WTC11 (cell line): ENCODE measurements around the gene FNIP1. TPM values are rescaled to one million over a fixed set of nuclear protein-coding genes. Genes with fewer than 3 reads are reported as not detected.
A peak's percentile ranks its signal among the peaks of the same experiment; 100 is the strongest.

Experiments
- ATAC-seq: fragments of 200-7000 bp; cut with Tn5 transposase; 2 replicates; pipeline ENCODE4 v1.10.0; 2021; ENCODE audit warnings: mild to moderate bottlenecking, moderate library complexity
- CTCF ChIA-PET: fragments of 300-600 bp; sonication (Branson Sonifier 250); formaldehyde crosslinking; loops from one replicate; lab custom pipeline; 2021; ENCODE audit warnings: antibody characterized with exemption; lab: Charles Lee
- POLR2A ChIA-PET: fragments of 350-600 bp; sonication (Branson Sonifier 250); formaldehyde crosslinking; loops from one replicate; lab custom pipeline; 2021; ENCODE audit warnings: antibody characterized with exemption; lab: Charles Lee
- DNase-seq: peaks from one replicate; pipeline ENCODE4 v3.0.0; 2021; ENCODE audit warnings: low spot score
- H3K27ac Mint-ChIP-seq: 2 replicates; pipeline ENCODE4 v1.8.0; 2021; ENCODE audit warnings: mixed read lengths
- H3K27me3 Mint-ChIP-seq: 2 replicates; pipeline ENCODE4 v1.8.0; 2021; ENCODE audit warnings: low read depth, mild to moderate bottlenecking, moderate library complexity, mixed read lengths
- H3K36me3 Mint-ChIP-seq: 2 replicates; pipeline ENCODE4 v1.8.0; 2021; ENCODE audit warnings: mixed read lengths
- H3K4me1 Mint-ChIP-seq: 2 replicates; pipeline ENCODE4 v1.8.0; 2022; ENCODE audit warnings: mixed read lengths
- H3K4me3 Mint-ChIP-seq: 2 replicates; pipeline ENCODE4 v1.8.0; 2021; ENCODE audit warnings: mild to moderate bottlenecking, moderate library complexity, mixed read lengths
- H3K9me3 Mint-ChIP-seq: 2 replicates; pipeline ENCODE4 v1.8.0; 2021; ENCODE audit warnings: mixed read lengths
- AR ChIP-seq: fragments of 250-450 bp; sonication (Bioruptor Pico); IDR thresholded peaks from 2 replicates; pipeline ENCODE4 v1.9.0; 2021; ENCODE audit warnings: mild to moderate bottlenecking
- ATF2 ChIP-seq: sonication (generic); formaldehyde crosslinking; IDR thresholded peaks from 2 replicates; pipeline ENCODE4 v1.8.1; 2022; ENCODE audit warnings: low read depth, missing genetic modification reagents, borderline replicate concordance
- CDX4 ChIP-seq: fragments of 250-450 bp; sonication (Bioruptor Pico); IDR thresholded peaks from 2 replicates; pipeline ENCODE4 v1.9.0; 2021; ENCODE audit warnings: moderate library complexity, mild to moderate bottlenecking, inconsistent platforms, borderline replicate concordance
- CTCF ChIP-seq: fragments of 200-600 bp; IDR thresholded peaks from 2 replicates; pipeline ENCODE4 v1.8.0; 2022; ENCODE audit warnings: antibody characterized with exemption
- ELF4 ChIP-seq: sonication (generic); formaldehyde crosslinking; IDR thresholded peaks from 2 replicates; pipeline ENCODE4 v1.8.1; 2022; ENCODE audit warnings: low read depth, mild to moderate bottlenecking, moderate library complexity, missing genetic modification reagents
- EMX1 ChIP-seq: fragments of 250-450 bp; sonication (Bioruptor Pico); IDR thresholded peaks from 2 replicates; pipeline ENCODE4 v1.8.0; 2021; ENCODE audit warnings: mild to moderate bottlenecking
- GRHL2 ChIP-seq: fragments of 250-450 bp; sonication (Bioruptor Pico); IDR thresholded peaks from 2 replicates; pipeline ENCODE4 v1.8.0; 2022; ENCODE audit warnings: mild to moderate bottlenecking, moderate library complexity; ENCODE audit not compliant: insufficient replicate concordance, severe bottlenecking
- GTF2I ChIP-seq: fragments of 250-450 bp; sonication (Bioruptor Pico); conservative IDR thresholded peaks from 2 replicates; pipeline ENCODE4 v1.4.0; 2021; ENCODE audit warnings: mild to moderate bottlenecking
- IRF2 ChIP-seq: sonication (generic); formaldehyde crosslinking; IDR thresholded peaks from 2 replicates; pipeline ENCODE4 v1.8.0; 2022; ENCODE audit warnings: low read depth, missing genetic modification reagents, borderline replicate concordance
- KAT7 ChIP-seq: sonication (generic); formaldehyde crosslinking; IDR thresholded peaks from 2 replicates; pipeline ENCODE4 v1.8.1; 2023; ENCODE audit warnings: missing genetic modification reagents, mild to moderate bottlenecking, borderline replicate concordance
- MXD4 ChIP-seq: fragments of 250-450 bp; sonication (Bioruptor Pico); IDR thresholded peaks from 2 replicates; pipeline ENCODE4 v1.8.0; 2021; ENCODE audit warnings: mild to moderate bottlenecking, moderate library complexity, borderline replicate concordance
- MYBL2 ChIP-seq: sonication (generic); formaldehyde crosslinking; IDR thresholded peaks from 2 replicates; pipeline ENCODE4 v1.8.1; 2023; ENCODE audit warnings: mild to moderate bottlenecking, moderate library complexity, missing genetic modification reagents
- RORB ChIP-seq: fragments of 250-450 bp; sonication (Bioruptor Pico); IDR thresholded peaks from 2 replicates; pipeline ENCODE4 v1.9.0; 2021; ENCODE audit warnings: mild to moderate bottlenecking
- SMAD3 ChIP-seq: sonication (generic); formaldehyde crosslinking; IDR thresholded peaks from 2 replicates; pipeline ENCODE4 v1.8.0; 2022; ENCODE audit warnings: missing genetic modification reagents, mild to moderate bottlenecking, borderline replicate concordance
- TEAD4 ChIP-seq: sonication (generic); formaldehyde crosslinking; IDR thresholded peaks from 2 replicates; pipeline ENCODE4 v1.8.0; 2022; ENCODE audit warnings: mild to moderate bottlenecking, missing genetic modification reagents
- ZMAT4 ChIP-seq: fragments of 250-450 bp; sonication (Bioruptor Pico); IDR thresholded peaks from 2 replicates; pipeline ENCODE4 v1.9.0; 2021; ENCODE audit warnings: mild to moderate bottlenecking
- ZNF121 ChIP-seq: sonication (generic); formaldehyde crosslinking; IDR thresholded peaks from 2 replicates; pipeline ENCODE4 v1.8.0; 2023; ENCODE audit warnings: missing genetic modification reagents
- ZNF232 ChIP-seq: sonication (generic); formaldehyde crosslinking; IDR thresholded peaks from 2 replicates; pipeline ENCODE4 v1.8.0; 2022; ENCODE audit warnings: mild to moderate bottlenecking, missing genetic modification reagents
- ZNF281 ChIP-seq: sonication (generic); formaldehyde crosslinking; IDR thresholded peaks from 2 replicates; pipeline ENCODE4 v1.8.0; 2023; ENCODE audit warnings: mild to moderate bottlenecking, missing genetic modification reagents
- ZNF512 ChIP-seq: sonication (generic); formaldehyde crosslinking; IDR thresholded peaks from 2 replicates; pipeline ENCODE4 v1.8.1; 2022; ENCODE audit warnings: missing genetic modification reagents, borderline replicate concordance
- total RNA-seq: library from RNA; stranded (reverse); gene quantifications from 3 replicates; pipeline ENCODE4 v1.2.3, GENCODE V29; 2021

FNIP1 gene
- total RNA-seq, 1 experiment from 2014 or later: 17.2 TPM

- peaks cover 10% of the 10 kb centered on the region for H3K4me1 Mint-ChIP-seq
- H3K27me3 Mint-ChIP-seq: no peaks in the 10 kb centered on the region
- H3K9me3 Mint-ChIP-seq: no peaks in the 10 kb centered on the region
- peak; percentile 73 for ATAC-seq
- no peak for DNase-seq
- no peak overlapping the region for H3K4me3 Mint-ChIP-seq
- POLR2A ChIA-PET: no interaction called here
- H3K27ac Mint-ChIP-seq: no peak overlapping the region; the same call in 1 of the 2 replicates
- CTCF ChIA-PET: interaction anchor here (0.6 to 1.8 kb wide), 3 partner anchors 44 to 368 kb away, joined by 4 to 7 read pairs (median 6); no protein-coding TSS in a partner anchor
- TF ChIP-seq ZNF281 (CRISPR knock-in tag): no peak
- TF ChIP-seq KAT7: no peak
- no peak for TF ChIP-seq GRHL2 (CRISPR knock-in tag)
- no peak for TF ChIP-seq SMAD3 (CRISPR knock-in tag)
- no peak for TF ChIP-seq TEAD4
- H3K36me3 Mint-ChIP-seq: peaks cover 9% of the 10 kb centered on the region
Observed at GRCh38 chr5:131640043-131640856, 156.6 kb downstream of the FNIP1 start.

- no peaks in the 10 kb centered on the region for H3K9me3 Mint-ChIP-seq
- ChIA-PET CTCF (no interaction called here), POLR2A (no interaction called here)
- H3K4me3 Mint-ChIP-seq: no peak overlapping the region
- DNase-seq (no peak), ATAC-seq (no peak)
- no peak overlapping the region for H3K27ac Mint-ChIP-seq
- peaks cover 11% of the 10 kb centered on the region for H3K4me1 Mint-ChIP-seq
- H3K27me3 Mint-ChIP-seq: no peaks in the 10 kb centered on the region
- no peaks in the 10 kb centered on the region for H3K36me3 Mint-ChIP-seq
- no peak for TF ChIP-seq KAT7
- no peak for TF ChIP-seq MYBL2
- TF ChIP-seq RORB (CRISPR knock-in tag): no peak
- no peak for TF ChIP-seq ZMAT4
Observed at GRCh38 chr5:131639148-131639547, 157.7 kb downstream of the FNIP1 start.

GRCh38 chr5:131637694-131638093 lies 159.1 kb downstream of the FNIP1 start:
- H3K36me3 Mint-ChIP-seq: no peaks in the 10 kb centered on the region
- no peaks in the 10 kb centered on the region for H3K27me3 Mint-ChIP-seq
- H3K27ac Mint-ChIP-seq: no peak overlapping the region
- no peak for ATAC-seq
- no peaks in the 10 kb centered on the region for H3K9me3 Mint-ChIP-seq
- POLR2A ChIA-PET: no interaction called here
- H3K4me1 Mint-ChIP-seq: peaks cover 16% of the 10 kb centered on the region
- CTCF ChIA-PET: no interaction called here
- no peak overlapping the region for H3K4me3 Mint-ChIP-seq
- DNase-seq: peak; percentile 22
- no peak for TF ChIP-seq ZNF121 (CRISPR knock-in tag)
- no peak for TF ChIP-seq ATF2
- no peak for TF ChIP-seq ELF4 (CRISPR knock-in tag)
- TF ChIP-seq CTCF: no peak
- TF ChIP-seq MXD4 (CRISPR knock-in tag): no peak
- TF ChIP-seq AR (CRISPR knock-in tag): no peak
- no peak for TF ChIP-seq ZNF232 (CRISPR knock-in tag)
- TF ChIP-seq ZNF512 (CRISPR knock-in tag): no peak
- TF ChIP-seq GTF2I (CRISPR knock-in tag): no peak
- no peak for TF ChIP-seq CDX4 (CRISPR knock-in tag)
- no peak for TF ChIP-seq EMX1 (CRISPR knock-in tag)
- TF ChIP-seq IRF2 (CRISPR knock-in tag): no peak
